HG02852 (cell line): ENCODE data around the gene UCN.
"Not testable (repeated sequence)": the region's sequence is repeated elsewhere in the genome, so short reads cannot be mapped to it uniquely, and the experiment has no call there.

Source experiments
- ATAC-seq: cut with Tn5 transposase; IDR thresholded peaks from one replicate; pipeline ENCODE4 v1.9.1; 2021; ENCODE audit warnings: mild to moderate bottlenecking, moderate library complexity; ENCODE audit not compliant: unreplicated experiment

UCN gene

GRCh38 chr2:27285481-27285880, 22.8 kb downstream of the UCN start:
- ATAC-seq: no peak

DNA sequence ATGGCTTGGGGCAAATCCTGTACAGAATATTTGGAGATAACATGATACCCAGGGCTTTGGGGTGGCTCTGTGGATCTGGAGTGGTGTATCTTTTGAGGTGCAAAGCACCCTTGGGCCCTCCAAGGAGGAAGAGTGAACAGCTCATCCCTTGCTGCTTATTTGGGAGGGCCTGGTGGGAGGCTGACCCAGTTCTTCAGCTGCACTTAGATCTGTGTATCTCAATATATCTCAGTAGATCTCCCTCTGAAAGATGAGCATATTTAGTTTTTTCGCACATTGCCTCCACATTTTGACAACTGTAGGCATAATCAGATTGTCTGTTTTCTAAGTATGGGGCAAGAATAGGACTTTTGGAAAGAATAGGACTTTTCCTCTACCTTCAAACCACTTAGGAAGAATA, 23.2 kb downstream of the UCN start:
- no peak for ATAC-seq

DNA sequence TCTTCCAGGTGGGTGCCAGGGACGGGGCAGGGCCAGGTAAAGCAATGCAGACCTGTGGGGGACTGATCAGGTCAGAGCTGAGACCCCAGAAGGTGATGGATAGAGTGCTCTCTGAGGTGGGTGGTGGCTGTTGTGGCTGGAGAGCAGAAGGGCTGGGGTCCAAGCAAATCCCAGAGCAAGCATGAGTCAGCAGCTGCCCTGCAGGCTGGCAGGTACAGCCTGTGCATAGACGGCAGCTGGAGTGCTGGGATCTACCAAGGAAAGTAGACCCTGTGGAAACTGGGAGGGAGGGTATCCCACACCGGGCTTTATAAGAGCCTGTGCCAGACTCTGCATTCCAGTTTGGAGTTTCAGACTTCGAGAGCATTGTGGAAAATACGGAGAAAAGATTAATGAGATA, 25.4 kb downstream of the UCN start:
- ATAC-seq: no peak

- no peak for ATAC-seq
These were observed 26.2 kb downstream of the UCN start, which contains the start of gene TRIM54 for GRCh38 chr2:27281855-27282559. TRIM54 (plus strand) TSS chr2:27282429; CDS start chr2:27282732, 303 bp downstream.

GRCh38 chr2:27281442-27281841, 26.8 kb downstream of the UCN start:
- no peak for ATAC-seq

GRCh38 chr2:27280826-27281225, 27.4 kb downstream of the UCN start:
- no peak for ATAC-seq

DNA sequence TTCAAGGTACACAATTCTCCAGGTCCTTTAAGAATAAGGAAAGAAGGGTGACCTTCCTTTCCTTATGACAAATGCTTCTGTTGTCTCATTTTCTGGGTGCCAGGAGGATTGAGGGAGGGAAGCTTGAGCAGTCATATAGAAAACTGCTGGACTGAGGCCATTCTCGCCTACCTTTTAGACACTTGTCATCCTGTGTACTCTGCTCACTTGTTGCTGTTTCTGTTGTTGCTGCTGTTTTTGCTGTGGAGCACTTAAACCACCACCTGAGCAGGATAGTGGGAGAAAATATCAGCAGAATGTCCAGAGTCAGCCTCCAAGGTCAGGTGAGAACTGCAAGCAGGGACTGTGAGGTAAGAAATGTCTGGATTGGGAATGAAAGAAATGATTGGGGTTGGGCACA, 30.2 kb downstream of the UCN start:
- no peak for ATAC-seq

DNA sequence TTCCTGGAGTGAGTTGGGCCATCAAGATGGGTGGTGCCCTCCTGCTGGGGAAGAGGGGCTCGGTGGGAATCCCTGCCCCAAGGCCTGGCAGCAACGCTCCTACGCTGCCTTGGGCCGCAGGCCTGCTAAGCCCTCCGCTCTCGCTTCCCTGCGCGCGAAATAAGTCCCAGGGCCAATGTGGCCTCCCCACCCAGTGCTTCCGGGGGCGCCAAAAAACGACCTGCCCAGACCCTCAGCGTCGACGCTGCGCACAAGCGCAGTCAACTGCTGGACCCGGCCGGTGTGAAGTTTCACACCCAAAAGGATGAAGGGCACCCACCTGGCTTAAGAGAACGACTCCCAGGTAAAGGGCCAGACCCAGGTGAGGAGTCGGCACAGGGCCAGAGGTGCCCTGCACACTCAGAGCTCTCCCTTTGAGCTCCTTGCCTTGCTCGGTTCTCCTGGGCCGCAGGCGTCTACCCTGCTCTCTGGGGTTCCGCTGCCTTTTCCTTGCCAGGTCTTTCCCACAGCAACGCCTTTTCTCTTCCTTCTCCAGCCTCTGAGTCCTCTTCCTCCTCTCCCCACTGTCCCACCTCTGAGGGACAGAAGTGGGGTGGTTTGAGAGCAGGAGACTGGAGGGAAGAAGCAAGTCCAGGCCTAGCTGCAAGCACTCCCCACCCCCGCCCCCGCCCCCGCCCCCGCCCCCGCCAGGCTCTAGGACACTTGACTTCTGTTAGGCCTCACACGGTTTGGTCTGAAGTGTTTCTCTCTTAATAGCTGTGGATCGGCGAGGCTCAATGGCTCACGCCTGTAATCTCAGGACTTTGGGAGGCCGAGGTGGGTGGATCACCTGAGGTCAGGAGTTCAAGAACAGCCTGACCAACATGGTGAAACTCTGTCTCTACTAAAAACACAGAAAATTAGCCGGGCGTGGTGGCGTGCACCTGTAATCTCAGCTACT, 32.8 kb downstream of the UCN start, which contains the start of gene DNAJC5G:
DNAJC5G (plus strand) TSS at position 223 of the 940 bp plus-strand sequence. CDS start 1,296 bp downstream, outside the sequence.
- ATAC-seq: no peak

GRCh38 chr2:27272537-27273522, 35.4 kb downstream of the UCN start:
- ATAC-seq: not testable (repeated sequence)

DNA sequence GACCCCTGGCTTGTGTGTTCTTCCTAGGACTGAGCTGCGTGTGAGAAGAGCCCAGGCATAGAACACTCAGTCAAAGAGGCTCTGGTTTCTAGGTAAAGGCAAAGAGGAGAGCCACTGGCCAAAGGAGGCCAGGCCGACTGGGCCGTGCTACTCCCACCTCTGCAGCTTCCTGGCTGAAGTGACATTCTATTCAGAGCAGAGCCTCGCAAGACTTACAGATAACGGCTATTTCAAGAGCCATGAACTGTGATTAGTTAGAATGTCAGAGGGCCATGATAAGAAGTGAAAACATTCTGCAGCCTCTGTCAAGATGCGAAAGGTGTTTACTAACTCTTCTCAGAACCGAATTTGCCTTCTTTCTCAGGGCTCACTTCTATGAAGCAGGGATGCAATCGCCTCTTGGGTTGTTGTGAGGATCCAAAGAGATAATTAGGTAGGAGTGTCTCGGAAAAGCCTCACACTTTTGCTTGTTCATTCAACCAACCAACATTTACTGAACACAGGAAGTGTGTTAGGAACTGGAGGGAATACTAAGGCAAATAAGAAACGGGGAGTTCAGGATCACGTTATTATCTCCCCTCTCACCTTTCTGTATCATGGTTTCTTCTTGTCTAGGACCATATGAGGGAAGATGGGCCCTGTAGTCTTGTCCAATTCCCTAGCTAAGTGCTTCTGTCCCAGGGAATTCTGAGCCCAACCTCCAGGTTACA, 36.5 kb downstream of the UCN start:
- ATAC-seq: no peak

DNA sequence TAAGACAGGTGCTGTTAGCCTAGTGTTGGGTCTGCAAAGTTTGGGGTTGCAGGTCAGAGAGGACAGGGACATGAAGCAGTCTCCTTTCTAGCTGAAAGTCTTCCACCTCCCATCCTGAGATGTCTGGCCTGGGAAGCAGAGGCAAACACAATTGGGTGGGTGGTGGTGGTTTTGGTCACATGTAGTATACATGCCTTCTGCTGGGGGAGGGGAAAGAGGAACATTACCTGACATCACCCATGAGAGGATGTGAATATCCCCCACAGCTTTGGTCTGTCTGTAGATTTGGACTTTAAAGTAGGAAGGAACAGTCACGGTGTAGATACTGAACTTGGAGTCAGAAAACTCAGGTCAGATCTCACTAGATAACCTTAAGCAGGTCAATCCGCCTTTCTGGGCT, 37.6 kb downstream of the UCN start:
- no peak for ATAC-seq

DNA sequence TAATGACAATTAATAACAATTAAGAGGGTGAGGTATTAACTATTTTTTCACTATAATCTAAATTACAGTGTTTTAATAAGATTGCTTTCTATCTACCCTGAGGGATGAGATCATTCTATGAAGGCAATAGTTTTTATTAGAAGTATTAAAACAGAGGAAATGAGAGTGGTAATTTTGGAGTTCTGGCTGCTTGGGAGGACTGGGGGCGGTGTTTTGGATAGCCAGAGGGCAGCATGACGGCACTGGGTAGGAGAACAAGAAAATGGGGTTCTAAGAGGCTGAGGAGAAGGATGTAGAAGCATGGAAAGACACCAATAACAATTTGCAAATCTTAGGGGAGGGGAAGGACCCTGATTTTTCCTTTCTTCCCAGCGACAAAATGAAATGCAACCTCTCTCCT, 38.1 kb downstream of the UCN start:
- ATAC-seq: no peak

DNA sequence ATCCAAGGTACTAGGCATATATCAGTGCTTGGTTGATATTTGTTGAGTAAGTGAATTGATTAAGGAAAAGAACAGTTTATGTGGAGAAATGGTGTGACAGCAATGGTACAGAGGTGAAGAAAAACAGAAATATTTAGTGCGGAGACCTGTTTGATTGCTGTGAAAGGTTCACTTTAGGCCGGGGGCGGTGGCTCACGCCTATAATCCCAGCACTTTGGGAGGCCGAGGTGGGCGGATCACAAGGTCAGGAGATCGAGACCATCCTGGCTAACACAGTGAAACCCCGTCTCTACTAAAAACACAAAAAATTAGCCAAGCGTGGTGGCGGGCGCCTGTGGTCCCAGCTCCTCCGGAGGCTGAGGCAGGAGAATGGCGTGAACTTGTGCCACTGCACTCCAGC, 39.9 kb downstream of the UCN start:
- not testable (repeated sequence) for ATAC-seq

DNA sequence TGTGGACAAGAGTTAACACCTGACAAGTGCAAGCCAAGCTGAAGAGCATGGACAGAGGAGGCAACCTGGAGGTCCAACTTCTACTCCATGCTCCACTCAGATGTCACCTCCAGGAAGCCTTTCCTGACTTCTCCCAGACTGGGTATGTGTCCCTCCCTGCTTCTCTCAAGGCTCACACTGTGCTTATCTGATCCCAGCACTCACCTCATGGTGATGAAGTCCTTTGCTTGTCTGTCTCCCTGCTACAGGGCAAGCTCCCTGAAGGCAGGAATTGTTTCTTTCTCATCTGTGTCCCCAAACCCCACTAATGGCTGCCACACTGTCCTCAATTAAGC, 42.7 kb downstream of the UCN start:
- no peak for ATAC-seq

DNA sequence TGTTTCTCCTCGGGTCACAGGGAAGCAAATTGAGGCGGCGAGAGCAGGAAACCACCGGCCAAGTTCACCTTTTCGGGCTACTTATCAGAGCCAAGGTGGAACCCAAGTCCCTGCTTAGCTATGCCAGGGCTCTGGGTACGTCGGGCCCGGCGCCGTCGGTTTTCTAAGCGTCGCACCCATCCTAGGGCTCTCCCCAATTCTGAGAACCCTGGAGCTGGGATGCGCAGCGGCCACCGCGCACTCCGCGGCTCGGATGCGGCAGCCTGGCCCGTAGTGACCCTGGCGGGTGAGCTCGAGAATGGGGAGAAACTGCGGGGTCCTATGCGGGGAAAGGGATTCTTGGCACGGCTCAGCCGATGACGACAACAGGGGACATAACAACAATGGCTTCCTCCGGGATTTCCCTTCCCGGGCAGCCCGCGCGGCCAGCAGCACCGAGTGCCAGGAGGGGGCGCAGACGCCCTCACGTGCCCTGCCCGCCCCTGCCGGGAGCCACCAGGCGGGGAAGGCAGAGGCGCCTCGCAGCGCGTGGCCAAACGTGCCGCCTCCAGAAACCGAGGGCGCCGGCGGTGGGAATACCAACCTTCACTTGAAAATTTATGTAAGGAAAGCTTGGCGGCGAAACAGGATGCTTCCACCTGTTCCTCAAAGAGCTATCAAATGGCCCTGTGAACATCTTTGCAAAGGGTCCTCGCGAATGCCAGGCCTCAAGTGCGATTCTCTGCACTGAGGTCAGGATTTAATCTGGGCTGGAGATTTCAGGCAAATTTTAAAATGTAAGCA, 43.3 kb downstream of the UCN start:
- no peak for ATAC-seq

DNA sequence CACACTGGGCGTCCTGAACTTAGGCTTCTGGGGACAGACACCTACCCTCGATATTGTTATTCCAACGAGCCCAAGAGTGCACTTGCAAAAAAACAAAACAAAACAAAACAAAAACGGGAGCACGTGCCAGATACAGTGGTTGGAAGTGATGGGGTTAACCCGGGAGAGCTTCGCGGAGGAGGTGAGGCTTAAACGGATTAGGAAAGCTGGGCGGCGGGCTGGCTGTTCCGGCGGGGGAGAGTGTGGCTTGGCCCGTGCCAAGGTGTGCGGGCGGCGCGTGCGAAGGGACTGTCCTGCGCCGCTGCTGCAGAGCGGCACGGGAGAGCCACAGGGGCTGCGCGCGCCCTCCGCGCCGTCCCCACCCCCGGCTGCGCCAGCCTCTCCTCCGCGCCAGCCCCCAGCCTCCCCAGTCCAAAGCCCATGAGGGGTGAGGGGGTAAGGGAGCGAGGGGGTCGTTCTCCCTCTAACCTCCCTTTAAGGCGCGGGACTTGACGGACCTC, 43.9 kb downstream of the UCN start:
- ATAC-seq: no peak

DNA sequence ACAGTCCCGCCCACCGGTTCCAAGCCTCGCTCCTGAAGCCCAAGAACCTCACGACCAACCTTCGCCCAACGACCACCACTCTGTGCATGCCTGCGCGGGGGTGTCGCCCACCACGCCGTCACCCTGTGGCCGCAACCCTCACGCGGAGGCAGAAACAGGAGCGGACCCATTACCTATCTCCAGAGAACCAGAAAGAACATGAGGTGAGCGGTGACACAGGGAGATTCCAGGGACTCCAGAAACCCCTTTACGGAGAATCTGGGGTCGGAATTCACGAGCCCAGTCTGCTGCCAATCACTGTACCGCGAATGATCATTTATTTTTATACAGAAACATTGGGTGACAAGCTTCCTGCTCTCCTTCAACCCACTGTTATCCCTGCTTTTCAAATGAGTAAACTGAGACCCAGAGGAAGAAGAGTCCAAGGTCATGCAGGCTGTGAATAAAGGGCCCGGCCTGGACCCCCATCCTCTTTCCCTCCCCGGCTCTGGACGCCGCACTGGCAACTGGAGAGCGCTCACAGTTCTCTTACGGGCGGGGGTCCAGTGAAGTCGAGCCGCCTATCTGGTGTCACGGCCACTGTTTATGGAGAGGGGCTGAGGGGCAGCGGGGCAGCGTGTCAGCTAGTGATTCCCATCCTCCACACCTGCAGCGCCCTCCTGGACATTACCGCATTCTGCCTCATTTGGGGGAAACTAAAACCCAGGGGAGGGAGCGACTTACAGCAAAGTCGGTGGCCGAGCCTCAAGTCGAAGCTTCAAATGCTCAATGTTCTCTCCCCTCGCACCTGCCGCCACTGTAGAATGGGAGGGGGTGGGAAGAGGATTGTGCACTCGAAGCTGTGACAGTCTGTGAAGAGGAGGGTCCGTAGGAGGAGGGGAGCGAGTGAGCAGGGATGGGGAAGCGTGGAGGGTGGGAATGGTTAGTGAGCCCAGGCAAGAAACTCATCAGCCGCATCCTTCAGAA, 44.7 kb downstream of the UCN start:
- no peak for ATAC-seq
